ENCODE results near the gene STK17B. TPM values are rescaled to one million over a fixed set of nuclear protein-coding genes. Genes with fewer than 3 reads are reported as not detected.

The STK17B gene
- polyA plus RNA-seq, 1 donor (not counting 4 experiments of a cell fraction or from before 2014, with no cell fraction given): 11.0 TPM

DNA sequence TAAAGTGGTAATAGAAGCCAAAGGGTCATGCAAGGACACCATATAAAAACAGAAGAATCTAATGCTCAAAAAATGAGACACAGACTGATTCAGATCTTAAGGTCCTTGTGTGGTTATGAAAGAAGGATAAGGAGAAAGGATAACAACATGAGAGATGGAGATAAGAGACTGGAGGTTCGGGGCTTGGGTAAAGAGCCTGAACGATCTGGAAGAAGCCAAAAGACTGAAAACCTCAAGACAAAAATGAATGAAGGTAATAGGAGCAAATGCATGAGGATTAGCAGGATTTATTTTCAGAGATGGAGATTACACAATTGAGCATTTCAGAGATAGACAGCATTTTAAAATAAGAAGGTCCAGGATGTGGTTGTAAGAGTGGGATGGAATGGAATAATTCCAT is 26.1 kb downstream of the STK17B start:
- Histone ChIP-seq H3K27me3 (ENCODE audit: control insufficient read depth, extremely low read depth, insufficient read depth, low read length) (no peaks in the 10 kb centered on the region), H4K20me1 (ENCODE audit: control insufficient read depth, extremely low read depth, insufficient read depth, low read length) (no peaks in the 10 kb centered on the region), H3K36me3 (ENCODE audit: control insufficient read depth in 2 of 2, extremely low read depth in 1 of 2, insufficient read depth in 2 of 2, low read length in 2 of 2) (peaks cover 5 to 14% of the 10 kb centered on the region in 2 experiments), H3K9me3 (ENCODE audit: control insufficient read depth, low read depth, low read length) (no peaks in the 10 kb centered on the region), H3K27ac (ENCODE audit: control insufficient read depth, insufficient read depth, low read length) (no peak overlapping the region), H3K4me3 (ENCODE audit: control insufficient read depth in 2 of 3, extremely low read depth in 1 of 3, insufficient read depth in 2 of 3, low read depth in 1 of 3, low read length in 3 of 3) (no peak overlapping the region), H3K9ac (ENCODE audit: control insufficient read depth, extremely low read depth, insufficient read depth, low read length) (no peak overlapping the region), H3K4me2 (ENCODE audit: control insufficient read depth, extremely low read depth, insufficient read depth, low read depth, low read length) (no peak overlapping the region), H3K79me2 (ENCODE audit: control insufficient read depth, insufficient read depth, low read length) (no peaks in the 10 kb centered on the region), H3K9me1 (ENCODE audit: control insufficient read depth, extremely low read depth, insufficient read depth, low read length) (no peaks in the 10 kb centered on the region), H3K4me1 (ENCODE audit: control insufficient read depth, extremely low read depth, insufficient read depth, low read length) (no peaks in the 10 kb centered on the region), H2AFZ (ENCODE audit: control insufficient read depth, low read length) (no peak overlapping the region)
- FAIRE-seq: no peak
- no peak for DNase-seq (ENCODE audit: low read depth, low spot score)
- TF ChIP-seq, protein P1, sequence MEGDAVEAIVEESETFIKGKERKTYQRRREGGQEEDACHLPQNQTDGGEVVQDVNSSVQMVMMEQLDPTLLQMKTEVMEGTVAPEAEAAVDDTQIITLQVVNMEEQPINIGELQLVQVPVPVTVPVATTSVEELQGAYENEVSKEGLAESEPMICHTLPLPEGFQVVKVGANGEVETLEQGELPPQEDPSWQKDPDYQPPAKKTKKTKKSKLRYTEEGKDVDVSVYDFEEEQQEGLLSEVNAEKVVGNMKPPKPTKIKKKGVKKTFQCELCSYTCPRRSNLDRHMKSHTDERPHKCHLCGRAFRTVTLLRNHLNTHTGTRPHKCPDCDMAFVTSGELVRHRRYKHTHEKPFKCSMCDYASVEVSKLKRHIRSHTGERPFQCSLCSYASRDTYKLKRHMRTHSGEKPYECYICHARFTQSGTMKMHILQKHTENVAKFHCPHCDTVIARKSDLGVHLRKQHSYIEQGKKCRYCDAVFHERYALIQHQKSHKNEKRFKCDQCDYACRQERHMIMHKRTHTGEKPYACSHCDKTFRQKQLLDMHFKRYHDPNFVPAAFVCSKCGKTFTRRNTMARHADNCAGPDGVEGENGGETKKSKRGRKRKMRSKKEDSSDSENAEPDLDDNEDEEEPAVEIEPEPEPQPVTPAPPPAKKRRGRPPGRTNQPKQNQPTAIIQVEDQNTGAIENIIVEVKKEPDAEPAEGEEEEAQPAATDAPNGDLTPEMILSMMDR (optimal IDR thresholded peaks at IDR 0.05 in 1 of 3, IDR thresholded peaks at IDR 0.05 in 1 of 3, conservative IDR thresholded peaks at IDR 0.05 in 1 of 3; ENCODE audit: extremely low read depth in 1 of 3, insufficient read depth in 2 of 3, low read length in 3 of 3): no peak
- no peak for TF ChIP-seq EZH2 (IDR thresholded peaks at IDR 0.05; ENCODE audit: low read length)
- dilution Hi-C loops (cut with MboI; ENCODE audit: extremely low pct_ligation_motif_present, low sequenced_read_pairs): no loop called here

DNA sequence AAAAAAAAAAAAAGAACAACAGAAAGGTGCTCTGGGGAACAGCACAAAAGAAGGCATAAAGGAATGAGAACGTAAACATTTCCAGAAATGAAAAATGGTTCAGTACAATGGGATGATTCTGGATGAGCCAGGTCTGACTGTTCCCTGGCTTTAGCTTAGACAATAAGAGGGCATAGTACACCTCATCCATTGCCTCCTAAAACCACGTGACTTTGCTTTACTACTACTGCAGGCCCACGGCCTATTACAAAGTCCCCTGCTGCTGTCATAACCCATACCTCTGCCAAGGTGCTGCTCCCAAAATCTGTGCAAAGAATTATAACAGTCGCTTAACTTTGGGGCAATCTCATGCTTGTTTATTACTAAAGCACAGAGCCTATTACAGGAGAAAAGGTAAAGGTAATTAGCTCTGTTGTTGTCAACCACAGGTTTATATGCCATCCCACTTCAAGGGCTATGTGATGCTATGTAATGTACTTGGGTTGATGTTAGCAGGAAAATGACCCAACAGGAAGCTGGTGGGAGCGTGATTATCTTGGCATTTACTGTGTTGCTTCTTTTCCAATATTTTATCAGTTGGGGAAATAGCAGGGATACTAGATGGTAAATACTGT is 26.8 kb downstream of the STK17B start:
- no peaks in the 10 kb centered on the region for H3K27me3 ChIP-seq (ENCODE audit: control insufficient read depth, extremely low read depth, insufficient read depth, low read length)
- no peak for DNase-seq (ENCODE audit: low read depth, low spot score)
- dilution Hi-C loops (cut with MboI; ENCODE audit: extremely low pct_ligation_motif_present, low sequenced_read_pairs): no loop called here
- no peaks in the 10 kb centered on the region for H3K9me3 ChIP-seq (ENCODE audit: control insufficient read depth, low read depth, low read length)
- H2AFZ ChIP-seq (ENCODE audit: control insufficient read depth, low read length): no peak overlapping the region
- peaks cover 9 to 14% of the 10 kb centered on the region in 2 experiments for H3K36me3 ChIP-seq (ENCODE audit: control insufficient read depth in 2 of 2, extremely low read depth in 1 of 2, insufficient read depth in 2 of 2, low read length in 2 of 2)
- FAIRE-seq: no peak
- H3K4me3 ChIP-seq (ENCODE audit: control insufficient read depth in 2 of 3, extremely low read depth in 1 of 3, insufficient read depth in 2 of 3, low read depth in 1 of 3, low read length in 3 of 3): no peak overlapping the region
- H3K9me1 ChIP-seq (ENCODE audit: control insufficient read depth, extremely low read depth, insufficient read depth, low read length): no peaks in the 10 kb centered on the region
- no peak overlapping the region for H3K4me2 ChIP-seq (ENCODE audit: control insufficient read depth, extremely low read depth, insufficient read depth, low read depth, low read length)
- TF ChIP-seq, protein P1 (optimal IDR thresholded peaks at IDR 0.05 in 1 of 3, IDR thresholded peaks at IDR 0.05 in 1 of 3, conservative IDR thresholded peaks at IDR 0.05 in 1 of 3; ENCODE audit: extremely low read depth in 1 of 3, insufficient read depth in 2 of 3, low read length in 3 of 3): no peak
- no peak for TF ChIP-seq EZH2 (IDR thresholded peaks at IDR 0.05; ENCODE audit: low read length)
- no peaks in the 10 kb centered on the region for H3K4me1 ChIP-seq (ENCODE audit: control insufficient read depth, extremely low read depth, insufficient read depth, low read length)
- H4K20me1 ChIP-seq (ENCODE audit: control insufficient read depth, extremely low read depth, insufficient read depth, low read length): no peaks in the 10 kb centered on the region
- no peaks in the 10 kb centered on the region for H3K79me2 ChIP-seq (ENCODE audit: control insufficient read depth, insufficient read depth, low read length)
- H3K27ac ChIP-seq (ENCODE audit: control insufficient read depth, insufficient read depth, low read length): no peak overlapping the region
- no peak overlapping the region for H3K9ac ChIP-seq (ENCODE audit: control insufficient read depth, extremely low read depth, insufficient read depth, low read length)

All from keratinocyte (primary cell).